ENCODE measurements around the gene B3GAT1.

The B3GAT1 gene

GRCh38 chr11:134372536-134372935, 39.5 kb downstream of the B3GAT1 start:
- Histone ChIP-seq H4K20me1 (ENCODE audit: control insufficient read depth, insufficient read depth, low read depth, low read length) (no peaks in the 10 kb centered on the region), H3K27me3 (ENCODE audit: control insufficient read depth, low read length) (no peaks in the 10 kb centered on the region), H3K79me2 (ENCODE audit: control insufficient read depth, low read length) (no peaks in the 10 kb centered on the region), H3K4me3 (ENCODE audit: low read length) (no peak overlapping the region), H3K36me3 (ENCODE audit: control insufficient read depth, low read length) (no peaks in the 10 kb centered on the region), H3F3A (ENCODE audit: control insufficient read depth, insufficient read depth) (no peaks in the 10 kb centered on the region), H3K4me1 (ENCODE audit: control insufficient read depth, low read length) (no peaks in the 10 kb centered on the region), H3K9me2 (replicated peaks; ENCODE audit: control insufficient read depth, low read length) (no peaks in the 10 kb centered on the region), H3K4me2 (ENCODE audit: low read length) (no peak overlapping the region), H3K9me3 (ENCODE audit: control insufficient read depth, insufficient read depth, low read length) (no peaks in the 10 kb centered on the region), H3K27ac (ENCODE audit: low read depth, low read length) (no peak overlapping the region)
- TF ChIP-seq CTCF (IDR thresholded peaks at IDR 0.05; ENCODE audit: low read depth, low read length, poor library complexity, severe bottlenecking) (no peak), EZH2phosphoT487 (IDR thresholded peaks at IDR 0.05; ENCODE audit: borderline replicate concordance, low read length) (no peak)

- Histone ChIP-seq H3K27ac (ENCODE audit: low read depth, low read length) (no peak overlapping the region), H3K79me2 (ENCODE audit: control insufficient read depth, low read length) (no peaks in the 10 kb centered on the region), H3K4me2 (ENCODE audit: low read length) (no peak overlapping the region), H4K20me1 (ENCODE audit: control insufficient read depth, insufficient read depth, low read depth, low read length) (no peaks in the 10 kb centered on the region), H3F3A (ENCODE audit: control insufficient read depth, insufficient read depth) (no peaks in the 10 kb centered on the region), H3K9me2 (replicated peaks; ENCODE audit: control insufficient read depth, low read length) (no peaks in the 10 kb centered on the region), H3K27me3 (ENCODE audit: control insufficient read depth, low read length) (no peaks in the 10 kb centered on the region), H3K9me3 (ENCODE audit: control insufficient read depth, insufficient read depth, low read length) (no peaks in the 10 kb centered on the region), H3K4me1 (ENCODE audit: control insufficient read depth, low read length) (no peaks in the 10 kb centered on the region), H3K4me3 (ENCODE audit: low read length) (no peak overlapping the region), H3K36me3 (ENCODE audit: control insufficient read depth, low read length) (no peaks in the 10 kb centered on the region)
- TF ChIP-seq CTCF (IDR thresholded peaks at IDR 0.05; ENCODE audit: low read depth, low read length, poor library complexity, severe bottlenecking): no peak
- no peak for TF ChIP-seq EZH2phosphoT487 (IDR thresholded peaks at IDR 0.05; ENCODE audit: borderline replicate concordance, low read length)
Measured at GRCh38 chr11:134371436-134372185, 40.4 kb downstream of the B3GAT1 start.

GRCh38 chr11:134370526-134371435, 41.3 kb downstream of the B3GAT1 start:
- H3K36me3 ChIP-seq (ENCODE audit: control insufficient read depth, low read length): no peaks in the 10 kb centered on the region
- no peaks in the 10 kb centered on the region for H3K9me2 ChIP-seq (replicated peaks; ENCODE audit: control insufficient read depth, low read length)
- no peak overlapping the region for H3K4me2 ChIP-seq (ENCODE audit: low read length)
- H3K4me1 ChIP-seq (ENCODE audit: control insufficient read depth, low read length): no peaks in the 10 kb centered on the region
- no peaks in the 10 kb centered on the region for H3F3A ChIP-seq (ENCODE audit: control insufficient read depth, insufficient read depth)
- H3K4me3 ChIP-seq (ENCODE audit: low read length): no peak overlapping the region
- H3K9me3 ChIP-seq (ENCODE audit: control insufficient read depth, insufficient read depth, low read length): no peaks in the 10 kb centered on the region
- no peak overlapping the region for H3K27ac ChIP-seq (ENCODE audit: low read depth, low read length)
- H4K20me1 ChIP-seq (ENCODE audit: control insufficient read depth, insufficient read depth, low read depth, low read length): no peaks in the 10 kb centered on the region
- TF ChIP-seq EZH2phosphoT487 (IDR thresholded peaks at IDR 0.05; ENCODE audit: borderline replicate concordance, low read length) (no peak), CTCF (IDR thresholded peaks at IDR 0.05; ENCODE audit: low read depth, low read length, poor library complexity, severe bottlenecking) (no peak)
- H3K79me2 ChIP-seq (ENCODE audit: control insufficient read depth, low read length): no peaks in the 10 kb centered on the region
- no peaks in the 10 kb centered on the region for H3K27me3 ChIP-seq (ENCODE audit: control insufficient read depth, low read length)

Measured in DOHH2 (cell line).